GM18499 (cell line): ENCODE results near the gene GNAI2.
"Not testable (repeated sequence)": the region's sequence is repeated elsewhere in the genome, so short reads cannot be mapped to it uniquely, and the experiment has no call there.

ENCODE experiments used
- ATAC-seq: cut with Tn5 transposase; IDR thresholded peaks from one replicate; pipeline ENCODE4 v1.9.1; 2021; ENCODE audit warnings: moderate number of reproducible peaks; ENCODE audit not compliant: insufficient read depth, unreplicated experiment

The GNAI2 gene

DNA sequence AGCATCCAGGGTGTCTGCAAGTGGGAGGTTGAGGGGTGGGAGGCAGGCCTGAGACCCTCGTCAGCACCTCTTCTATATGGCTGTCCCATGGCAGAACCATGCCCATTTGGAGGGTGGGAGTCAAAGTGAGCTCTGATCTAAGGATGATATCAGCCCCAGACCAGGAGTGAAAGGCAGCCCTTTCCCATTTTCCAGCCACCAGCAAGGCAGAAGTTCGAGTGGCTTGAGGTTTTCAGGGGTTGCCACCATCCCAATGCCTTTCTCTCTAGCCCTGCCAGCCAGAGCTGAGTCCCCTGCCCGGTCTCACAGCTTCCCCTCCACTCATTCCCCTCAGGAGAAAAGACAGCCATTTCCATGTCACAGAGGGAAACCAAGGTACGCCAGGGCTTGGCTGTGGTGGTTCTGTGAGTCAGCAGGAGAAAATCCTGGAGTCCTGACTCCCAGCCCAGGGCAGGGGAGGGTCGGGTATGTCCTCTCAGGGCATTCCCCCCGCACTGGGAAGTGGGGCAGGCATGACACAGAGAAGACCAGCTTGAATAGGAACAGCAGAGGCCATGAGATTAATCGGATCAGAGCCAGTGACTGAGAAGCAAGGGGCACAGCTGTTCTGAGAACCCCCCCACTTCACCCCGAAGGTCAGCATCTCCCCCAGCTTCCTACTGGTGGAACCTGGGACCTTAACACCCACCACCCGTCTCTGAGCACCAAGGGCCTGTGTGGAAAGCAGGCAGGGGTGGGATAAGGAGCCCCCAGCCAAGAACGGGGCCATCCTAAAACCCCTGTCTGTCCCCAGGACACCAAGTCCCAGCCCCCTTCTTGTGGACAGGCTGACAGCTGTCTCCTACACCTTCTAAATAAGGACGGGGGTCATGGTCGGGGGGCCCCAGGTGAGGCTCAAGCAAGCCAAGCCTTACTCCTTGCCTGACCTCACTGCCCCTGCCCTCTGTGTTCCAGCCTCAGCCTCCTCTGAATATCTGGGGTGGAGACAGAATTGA lies 31.9 kb upstream of the GNAI2 start:
- ATAC-seq, result no peak

DNA sequence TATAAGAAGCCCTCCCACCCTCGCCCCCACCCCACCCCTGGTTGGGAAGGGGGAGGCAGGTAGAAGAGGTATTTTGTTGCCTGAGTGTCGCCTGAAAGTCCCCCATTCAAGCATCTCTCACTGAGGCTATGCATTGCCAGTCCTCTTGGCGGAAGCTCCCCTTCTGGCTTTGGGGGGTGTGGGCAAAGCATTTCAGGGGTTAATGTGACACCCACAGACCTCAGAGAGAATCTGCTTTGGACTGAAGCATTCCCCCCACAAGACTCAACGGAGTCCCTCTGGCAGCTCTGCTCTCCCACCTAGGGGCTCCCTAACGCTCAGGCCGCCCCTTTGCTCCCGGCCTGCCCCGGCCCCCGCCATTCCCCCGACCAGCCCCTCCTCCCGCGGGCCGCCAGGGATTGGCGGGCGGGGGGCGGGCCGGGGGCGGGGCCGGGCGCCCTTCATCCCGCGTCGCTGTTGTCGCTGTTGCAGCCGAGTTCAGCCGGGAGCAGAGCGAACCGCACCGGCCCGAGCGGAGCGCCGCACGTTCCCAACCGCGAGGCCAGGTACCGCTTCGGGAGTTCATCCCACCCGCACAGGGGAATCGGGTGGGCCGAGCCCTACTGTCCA lies 31.1 kb upstream of the GNAI2 start, which contains the start of gene SLC38A3:
SLC38A3 (plus strand) TSS at position 468 of the 609 bp plus-strand sequence. CDS start 8,929 bp downstream, outside the sequence.
- no peak for ATAC-seq

DNA sequence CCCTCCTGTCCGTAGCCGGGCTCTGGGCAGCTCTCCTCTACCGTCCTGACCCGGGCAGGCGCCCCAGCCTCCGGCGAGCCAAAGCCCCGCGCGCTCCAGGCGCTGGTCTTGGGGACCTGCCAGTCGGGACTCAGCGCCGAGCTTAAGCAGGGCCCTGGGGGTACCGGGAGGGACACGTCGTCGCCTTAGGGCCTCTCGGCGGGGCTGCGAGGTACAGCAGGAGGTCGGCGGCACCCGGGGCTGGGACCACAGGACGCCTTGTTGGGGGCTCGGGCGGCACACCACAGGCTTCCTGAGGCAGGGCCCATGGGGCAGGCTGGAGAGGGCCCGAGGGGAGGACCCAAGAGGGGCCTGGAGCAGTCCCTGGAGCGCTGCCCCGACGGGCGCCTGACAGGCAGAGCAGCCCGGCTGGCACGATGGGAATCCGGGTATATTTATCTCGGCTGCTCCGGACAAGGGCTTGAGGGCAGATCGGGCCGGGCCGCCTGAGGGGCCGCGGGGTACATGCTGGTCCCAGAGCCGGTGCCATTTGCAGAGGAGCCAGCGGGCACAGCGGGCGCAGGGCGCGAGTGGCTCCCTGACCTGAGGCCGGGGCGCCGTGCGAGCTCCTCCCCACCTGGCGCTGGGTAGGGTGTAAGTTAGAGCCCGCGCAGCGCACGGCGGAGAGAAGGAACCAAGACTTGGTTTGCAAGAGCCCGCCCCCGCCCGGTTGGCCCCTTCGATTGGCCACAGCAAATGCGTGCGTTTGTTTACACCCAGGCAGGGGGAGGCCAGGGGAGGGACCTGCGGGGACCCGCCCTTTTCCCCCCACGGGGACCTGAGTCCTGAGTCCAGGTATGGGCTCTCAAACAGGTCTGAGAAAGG lies 30.4 kb upstream of the GNAI2 start:
- ATAC-seq, result no peak

DNA sequence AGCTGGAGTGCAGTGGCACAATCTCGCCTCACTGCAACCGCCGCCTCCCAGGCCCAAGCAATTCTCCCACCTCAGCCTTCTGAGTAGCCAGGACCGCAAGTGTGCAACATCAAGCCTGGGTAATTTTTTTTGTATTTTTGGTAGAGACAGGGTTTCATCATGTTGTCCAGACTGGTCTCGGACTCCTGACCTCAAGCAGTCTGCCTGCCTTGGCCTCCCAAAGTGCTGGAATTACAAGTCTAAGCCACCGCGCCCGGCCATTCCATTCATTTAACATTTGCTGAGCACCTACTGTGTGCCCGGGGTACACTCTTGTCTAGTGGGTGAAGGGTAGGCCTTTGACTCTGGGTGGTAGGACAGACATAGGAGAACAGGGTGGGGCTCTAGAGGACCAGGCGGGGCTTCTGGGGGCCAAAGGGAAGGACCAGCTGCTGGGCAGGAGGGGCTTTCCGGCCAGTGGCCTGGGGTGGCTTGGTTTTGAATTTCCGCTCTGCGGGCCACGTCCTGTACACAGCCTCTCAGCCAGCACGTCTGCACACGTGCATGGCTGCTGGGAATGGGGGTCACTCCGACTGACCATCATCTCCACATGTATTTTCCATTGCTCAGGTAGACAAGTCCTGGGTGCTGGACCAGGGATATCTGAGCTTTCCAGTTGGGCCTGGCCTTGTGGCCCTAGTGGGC lies 28.5 kb upstream of the GNAI2 start:
- ATAC-seq, result no peak

DNA sequence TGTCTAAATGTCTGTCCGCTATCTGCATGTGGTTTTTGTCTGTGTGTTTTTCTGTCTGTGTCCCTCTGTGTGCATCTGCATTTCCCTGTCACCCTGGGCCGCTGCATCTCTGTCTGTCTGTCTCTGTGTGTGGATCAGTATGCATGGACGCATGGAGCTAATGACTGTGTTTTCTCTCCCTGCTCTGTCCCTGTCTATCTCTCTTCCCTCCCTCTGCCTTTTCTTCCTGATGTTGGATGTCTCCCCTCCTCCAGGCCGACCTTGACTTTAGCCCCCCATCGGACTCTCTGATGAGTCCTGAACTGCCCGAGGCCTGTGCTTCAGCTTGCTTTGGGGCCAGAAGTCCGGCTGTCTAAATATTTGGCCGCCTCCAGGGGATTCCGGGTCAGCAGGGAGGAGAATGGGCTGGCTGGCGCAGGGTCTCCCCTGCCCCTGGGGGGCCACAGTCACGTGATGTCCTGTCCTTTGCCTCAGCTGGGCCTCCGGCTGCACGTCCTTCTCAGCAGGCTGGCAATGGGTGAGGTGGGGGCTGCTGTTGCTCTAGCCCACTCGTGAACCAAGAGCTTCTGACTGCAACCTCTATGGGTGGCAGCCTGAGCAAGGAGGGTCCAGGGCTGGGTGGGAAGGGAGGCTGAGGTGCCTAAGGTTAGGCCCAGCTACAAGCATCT lies 27.2 kb upstream of the GNAI2 start:
- ATAC-seq, result no peak

DNA sequence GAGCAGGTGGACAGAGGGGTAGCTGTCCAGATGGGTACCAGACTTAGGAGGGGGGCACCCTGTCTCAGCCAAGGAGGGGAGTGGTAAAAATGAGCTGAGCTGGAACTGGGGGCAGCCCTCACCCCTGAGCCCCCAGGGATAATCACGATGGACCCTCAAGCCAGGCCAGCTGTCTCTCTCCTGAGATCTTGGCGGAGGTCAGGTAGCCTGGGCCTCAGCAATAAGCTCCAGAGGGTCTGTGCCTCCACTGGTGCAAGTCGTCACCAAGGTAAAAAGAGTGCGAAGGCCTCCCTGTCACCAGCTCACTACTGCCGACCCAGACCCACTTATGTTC lies 25.9 kb upstream of the GNAI2 start:
- no peak for ATAC-seq

DNA sequence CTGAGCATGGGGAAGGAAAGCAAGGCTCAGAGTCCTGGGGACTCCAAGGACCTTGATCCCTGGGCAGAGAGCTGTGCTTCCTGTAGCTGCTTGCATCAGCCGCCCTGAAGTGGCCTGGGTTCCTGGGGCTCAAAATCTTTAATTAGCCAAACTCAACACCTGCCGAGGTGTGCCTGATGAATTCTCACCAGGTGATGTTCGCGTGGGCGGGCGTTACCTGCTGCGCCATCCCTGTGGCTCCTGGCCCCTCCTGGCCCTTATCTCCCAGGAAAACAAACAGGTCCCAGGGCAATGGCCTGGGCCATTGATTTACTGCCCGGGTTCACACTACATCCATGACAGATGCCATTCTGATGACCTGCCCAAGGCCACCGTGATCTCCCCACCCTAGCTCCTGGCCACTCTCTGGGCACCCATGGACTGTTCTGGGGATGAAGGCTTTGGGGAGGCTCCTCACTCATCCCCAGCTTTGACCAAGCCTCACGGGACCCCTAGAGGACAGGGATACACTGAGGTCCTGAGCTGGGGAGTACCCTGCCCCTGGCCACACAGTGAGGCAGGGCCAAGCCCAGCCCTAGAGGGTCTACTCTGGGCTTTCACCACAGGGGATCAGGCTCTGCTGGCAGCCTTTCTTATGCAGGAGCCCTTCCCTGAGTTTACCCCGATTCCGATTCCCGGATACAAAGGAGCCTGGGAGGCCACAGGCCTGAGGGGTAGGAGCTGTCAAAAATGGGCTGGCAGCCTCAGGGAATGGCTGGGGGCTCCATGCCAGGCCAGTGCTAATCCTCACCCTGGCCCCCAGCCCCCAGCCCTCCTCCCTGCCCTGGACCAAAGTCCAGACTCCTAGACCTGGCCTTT lies 25.3 kb upstream of the GNAI2 start:
- ATAC-seq, result no peak

DNA sequence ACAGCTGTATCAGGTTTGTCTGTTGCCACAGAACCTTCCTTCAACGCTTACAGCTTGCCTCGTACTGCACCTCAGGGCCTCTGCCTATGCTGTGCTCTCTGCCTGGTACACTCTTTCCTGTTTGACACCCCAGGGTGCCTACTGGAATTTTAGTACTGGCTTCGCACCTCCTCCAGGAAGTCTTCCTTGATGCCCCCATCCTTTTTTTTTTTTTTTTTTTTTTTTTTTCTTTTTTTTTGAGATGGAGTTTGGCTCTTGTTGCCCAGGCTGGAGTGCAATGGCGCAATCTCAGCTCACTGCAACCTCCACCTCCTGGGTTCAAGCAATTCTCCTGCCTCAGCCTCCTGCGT lies 24.7 kb upstream of the GNAI2 start:
- ATAC-seq, result not testable (repeated sequence)

DNA sequence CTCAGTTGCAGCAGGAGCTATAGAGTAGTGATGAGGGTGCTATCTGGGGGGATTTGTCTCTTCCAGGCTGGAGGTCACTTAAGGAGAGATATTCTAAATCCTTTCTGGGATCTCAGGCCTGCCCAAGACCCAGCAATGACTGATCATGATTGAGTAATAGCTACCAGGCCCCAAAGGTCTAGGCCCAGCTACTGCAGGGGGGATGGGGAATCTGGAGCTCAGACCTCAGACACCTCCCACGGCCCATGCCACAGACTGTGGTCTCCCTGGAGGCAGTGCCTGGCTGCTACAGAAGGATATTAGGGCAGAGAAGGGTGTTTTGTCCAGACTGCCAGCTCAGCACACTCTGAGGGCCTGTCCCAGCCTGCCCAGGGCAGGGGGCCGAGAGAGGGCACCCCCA lies 24.1 kb upstream of the GNAI2 start:
- no peak for ATAC-seq

DNA sequence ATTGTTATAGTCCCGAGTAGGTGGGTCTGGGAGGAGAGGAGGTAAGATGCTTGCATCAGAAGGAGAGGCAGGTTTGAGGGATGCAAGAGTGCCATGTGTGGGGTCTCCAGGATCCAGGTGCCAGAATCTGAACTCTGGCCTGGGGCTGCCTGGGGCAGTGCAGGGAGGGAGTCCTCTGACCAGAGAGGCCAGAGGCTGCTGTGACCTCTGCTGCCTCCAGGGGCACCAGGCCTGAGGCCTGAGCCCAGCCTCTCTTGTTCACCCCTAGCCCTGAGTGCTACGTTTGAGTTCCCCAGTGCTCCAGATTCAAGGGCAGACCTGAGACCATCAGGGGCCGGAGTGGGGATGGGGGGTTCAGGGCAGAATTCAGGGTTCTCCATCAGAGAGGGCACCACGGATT lies 23.5 kb upstream of the GNAI2 start:
- no peak for ATAC-seq

DNA sequence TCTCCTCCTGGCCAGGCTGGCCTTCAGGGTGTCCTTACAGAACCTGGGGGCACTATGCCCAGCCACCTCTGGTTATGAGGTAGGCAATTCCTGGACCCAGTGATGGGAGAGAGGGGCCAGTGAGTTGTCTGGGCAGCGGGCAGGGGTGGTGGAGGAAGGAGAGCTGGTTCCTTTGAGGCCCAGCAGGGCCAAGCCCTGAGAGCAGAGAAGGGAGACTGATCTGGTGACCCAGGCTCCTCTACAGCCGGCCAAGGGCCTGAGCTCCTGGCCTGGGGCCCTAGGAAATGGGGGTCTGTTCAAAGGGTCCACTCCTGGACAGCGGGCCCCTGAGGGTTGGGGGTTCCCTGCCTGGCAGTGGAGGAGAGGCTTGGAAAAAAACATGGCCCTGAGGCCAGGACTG lies 23.0 kb upstream of the GNAI2 start:
- ATAC-seq, result no peak

DNA sequence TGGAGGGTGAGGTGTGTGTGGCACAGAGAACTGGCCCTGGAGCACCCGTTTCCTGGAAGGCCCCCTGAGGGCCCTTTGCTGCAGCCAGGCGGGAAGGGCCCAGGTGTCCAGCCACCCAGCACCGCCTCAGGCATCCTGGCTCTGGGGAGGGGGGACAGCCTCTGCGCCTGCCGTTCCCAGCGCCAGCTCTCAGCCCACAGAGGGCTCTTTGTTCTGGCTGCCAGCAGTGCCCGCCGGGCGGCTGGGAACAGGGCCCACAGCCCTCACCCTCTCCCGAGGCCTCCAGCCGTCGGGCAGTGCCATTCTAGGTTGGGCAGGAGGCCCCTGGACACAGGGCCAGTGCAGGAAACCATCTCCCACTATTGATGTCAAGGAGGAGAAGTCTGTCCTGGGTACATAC lies 22.6 kb upstream of the GNAI2 start:
- ATAC-seq, result no peak

DNA sequence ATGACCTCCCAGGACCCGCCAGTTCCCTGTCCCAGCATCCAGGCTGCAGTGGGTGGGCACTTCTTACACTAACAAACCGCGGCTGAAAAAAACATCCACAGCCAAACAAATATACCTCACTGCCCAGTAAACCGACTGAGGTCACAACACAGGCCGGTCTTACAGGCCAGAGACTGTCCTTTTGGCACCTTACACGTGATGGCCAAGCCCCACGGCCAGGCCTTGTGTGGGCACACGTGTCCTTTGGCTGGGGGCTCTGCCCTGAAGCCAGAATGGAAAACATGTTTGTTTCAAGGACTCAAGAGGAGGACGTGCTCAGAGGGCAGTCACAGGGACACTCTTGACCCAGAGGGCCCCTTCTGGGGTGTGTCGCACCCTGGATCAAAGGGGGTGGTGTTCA lies 21.2 kb upstream of the GNAI2 start:
- ATAC-seq, result no peak

DNA sequence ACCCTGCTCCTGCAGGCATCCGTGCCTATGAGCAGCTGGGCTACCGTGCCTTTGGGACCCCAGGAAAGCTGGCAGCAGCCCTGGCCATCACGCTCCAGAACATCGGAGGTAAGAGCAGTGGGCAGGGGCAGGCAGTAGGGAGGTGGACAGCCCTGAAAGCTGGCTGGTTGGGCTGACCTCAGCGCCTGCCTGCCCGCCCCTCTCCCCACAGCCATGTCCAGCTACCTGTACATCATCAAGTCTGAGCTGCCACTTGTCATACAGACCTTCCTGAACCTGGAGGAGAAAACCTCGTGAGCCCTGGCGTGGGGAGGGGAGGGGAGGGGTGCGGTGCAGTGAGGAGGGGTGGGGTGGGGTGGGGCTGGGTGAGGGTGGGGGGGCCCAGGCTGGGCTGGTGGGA lies 20.5 kb upstream of the GNAI2 start:
- ATAC-seq, result no peak

DNA sequence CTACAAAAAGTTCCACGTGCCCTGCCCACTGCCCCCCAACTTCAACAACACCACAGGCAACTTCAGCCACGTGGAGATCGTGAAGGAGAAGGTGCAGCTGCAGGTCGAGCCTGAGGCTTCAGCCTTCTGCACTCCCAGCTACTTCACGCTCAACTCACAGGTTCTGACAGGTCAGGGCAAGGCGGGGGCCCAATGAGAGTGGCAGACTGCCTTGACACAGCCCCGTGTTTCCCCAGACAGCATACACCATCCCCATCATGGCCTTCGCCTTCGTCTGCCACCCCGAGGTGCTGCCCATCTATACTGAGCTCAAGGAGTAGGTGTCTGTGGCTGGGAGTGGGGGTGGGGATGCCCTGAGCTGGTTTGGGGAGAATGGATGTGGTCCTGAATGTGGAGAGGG lies 18.3 kb upstream of the GNAI2 start:
- no peak for ATAC-seq

DNA sequence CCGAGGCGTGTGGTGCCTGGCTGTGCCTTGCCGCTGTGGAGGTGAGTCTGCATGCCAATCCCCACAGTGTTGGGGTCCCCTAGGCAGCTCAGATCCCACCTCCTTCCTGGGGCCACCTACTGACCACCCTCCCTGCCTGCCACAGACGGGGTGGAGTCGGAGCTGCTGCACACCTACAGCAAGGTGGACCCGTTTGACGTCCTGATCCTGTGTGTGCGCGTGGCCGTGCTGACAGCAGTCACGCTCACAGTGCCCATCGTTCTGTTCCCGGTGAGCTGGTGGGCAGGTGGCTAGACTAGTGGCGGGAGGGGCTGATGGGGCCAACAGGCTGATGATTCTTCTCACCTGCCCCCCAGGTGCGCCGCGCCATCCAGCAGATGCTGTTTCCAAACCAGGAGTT lies 17.6 kb upstream of the GNAI2 start:
- no peak for ATAC-seq

DNA sequence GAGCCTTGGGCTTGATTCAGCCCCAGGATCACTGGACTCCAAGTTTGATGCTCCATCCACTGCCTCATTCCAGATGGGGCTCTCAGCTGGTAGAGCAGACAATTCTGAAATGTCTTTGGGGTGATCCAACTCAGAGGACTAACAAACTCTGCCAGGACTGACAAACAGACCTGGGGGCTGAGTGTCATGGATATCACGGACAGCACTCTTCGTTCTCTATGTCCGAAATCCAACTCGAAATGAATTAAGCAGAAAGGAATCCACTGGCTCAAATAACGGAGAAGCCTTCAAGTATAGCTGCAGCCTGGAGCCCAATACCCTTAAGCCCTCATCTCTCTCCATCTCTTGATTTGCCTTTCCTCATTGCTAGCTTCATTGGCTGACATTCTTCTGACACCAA lies 16.7 kb upstream of the GNAI2 start:
- no peak for ATAC-seq

DNA sequence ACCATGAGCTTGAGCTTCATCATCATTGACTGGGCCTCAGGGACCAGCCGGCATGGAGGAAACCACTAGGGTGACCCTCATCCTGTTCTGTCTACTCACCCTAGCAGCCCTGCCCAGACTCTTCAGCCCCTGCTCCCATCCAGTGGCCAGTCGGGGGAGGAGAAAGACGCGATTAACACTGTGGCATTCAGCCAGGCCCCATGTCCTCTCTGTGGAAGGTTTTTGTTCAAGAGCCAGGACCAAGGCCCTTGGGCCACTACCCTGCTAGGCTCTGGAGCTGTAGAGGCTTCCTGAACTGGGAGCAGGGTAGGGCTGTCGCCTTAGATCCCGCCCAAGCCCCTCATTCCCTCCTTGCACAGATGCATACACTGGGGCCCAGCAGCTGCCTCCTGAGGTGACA lies 15.9 kb upstream of the GNAI2 start:
- no peak for ATAC-seq

DNA sequence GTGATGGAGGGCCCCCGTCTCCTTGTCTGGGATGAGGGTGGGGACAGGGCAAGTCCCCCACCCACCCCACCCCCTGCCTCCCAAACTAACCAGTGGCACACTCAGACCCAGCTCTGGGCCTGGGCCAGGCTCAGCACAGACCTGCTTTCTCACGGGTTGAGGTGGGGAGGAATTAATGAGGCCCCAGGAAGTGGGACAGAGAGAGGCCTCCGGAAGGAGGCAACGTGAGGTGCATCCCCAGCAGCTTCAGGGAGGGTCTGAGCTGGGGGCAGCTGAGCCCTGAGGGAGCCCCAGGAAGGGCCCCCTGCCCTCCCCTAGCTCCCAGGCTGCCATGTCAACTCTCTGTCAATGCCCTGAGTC lies 15.0 kb upstream of the GNAI2 start:
- no peak for ATAC-seq
